ENCODE results near the gene TYRO3.
"Not testable (repeated sequence)": the region's sequence is repeated elsewhere in the genome, so short reads cannot be mapped to it uniquely, and the experiment has no call there.

Gene TYRO3

GRCh38 chr15:41568350-41569017 lies 9.5 kb downstream of the TYRO3 start:
- TF ChIP-seq CTCF (IDR thresholded peaks at IDR 0.05; ENCODE audit: insufficient read depth, low read depth, low read length, missing control alignments) = no peak
- H3K4me3 ChIP-seq (ENCODE audit: low read depth, low read length) = no peak overlapping the region
- no peak for DNase-seq (ENCODE audit: low read depth)

- H3K4me3 ChIP-seq (ENCODE audit: low read depth, low read length); DNase-seq (ENCODE audit: low read depth): not testable (repeated sequence)
These were observed 10.2 kb downstream of the TYRO3 start for GRCh38 chr15:41569232-41569631.

- no peak overlapping the region for H3K4me3 ChIP-seq (ENCODE audit: low read depth, low read length)
- no peak for TF ChIP-seq CTCF (IDR thresholded peaks at IDR 0.05; ENCODE audit: insufficient read depth, low read depth, low read length, missing control alignments)
- DNase-seq (ENCODE audit: low read depth) = no peak
These were observed 11.8 kb downstream of the TYRO3 start for GRCh38 chr15:41570764-41571163.

- no peak for TF ChIP-seq CTCF (IDR thresholded peaks at IDR 0.05; ENCODE audit: insufficient read depth, low read depth, low read length, missing control alignments)
- H3K4me3 ChIP-seq (ENCODE audit: low read depth, low read length) = no peak overlapping the region
- DNase-seq (ENCODE audit: low read depth) = no peak
These were observed 12.9 kb downstream of the TYRO3 start for GRCh38 chr15:41571948-41572347.

- no peak for TF ChIP-seq CTCF (IDR thresholded peaks at IDR 0.05; ENCODE audit: insufficient read depth, low read depth, low read length, missing control alignments)
These were observed 13.9 kb downstream of the TYRO3 start for GRCh38 chr15:41572866-41573265.

GRCh38 chr15:41573396-41573795 lies 14.4 kb downstream of the TYRO3 start:
- no peak for TF ChIP-seq CTCF (IDR thresholded peaks at IDR 0.05; ENCODE audit: insufficient read depth, low read depth, low read length, missing control alignments)
- H3K4me3 ChIP-seq (ENCODE audit: low read depth, low read length) = no peak overlapping the region
- DNase-seq (ENCODE audit: low read depth) = no peak

More at GRCh38 chr15:41572866-41573265, 13.9 kb downstream of the TYRO3 start:
- no peak for DNase-seq (ENCODE audit: low read depth)
- H3K4me3 ChIP-seq (ENCODE audit: low read depth, low read length) = no peak overlapping the region

- no peak for TF ChIP-seq CTCF (IDR thresholded peaks at IDR 0.05; ENCODE audit: insufficient read depth, low read depth, low read length, missing control alignments)
- no peak overlapping the region for H3K4me3 ChIP-seq (ENCODE audit: low read depth, low read length)
- no peak for DNase-seq (ENCODE audit: low read depth)
These were observed 15.1 kb downstream of the TYRO3 start for GRCh38 chr15:41574158-41574557.

Data from GM12865 (cell line).